Fibroblast of pulmonary artery (primary cell): Measurements from ENCODE around the gene TIAL1.

Experiments used
- DNase-seq: peaks from one replicate; pipeline ENCODE4 v3.0.0-alpha.2; 2010; ENCODE audit warnings: low read depth
- H3K4me3 ChIP-seq: replicated peaks from 2 replicates; pipeline ENCODE4 v1.5.1; 2011; ENCODE audit warnings: low read depth, mild to moderate bottlenecking, control low read depth, low read length, moderate library complexity
- TF ChIP-seq, protein P1 (sequence below): IDR thresholded peaks from 2 replicates; pipeline ENCODE4 v1.5.1; 2011; ENCODE audit warnings: mild to moderate bottlenecking, control low read depth, low read length, inconsistent platforms; ENCODE audit errors: missing control alignments

TIAL1 gene

DNA sequence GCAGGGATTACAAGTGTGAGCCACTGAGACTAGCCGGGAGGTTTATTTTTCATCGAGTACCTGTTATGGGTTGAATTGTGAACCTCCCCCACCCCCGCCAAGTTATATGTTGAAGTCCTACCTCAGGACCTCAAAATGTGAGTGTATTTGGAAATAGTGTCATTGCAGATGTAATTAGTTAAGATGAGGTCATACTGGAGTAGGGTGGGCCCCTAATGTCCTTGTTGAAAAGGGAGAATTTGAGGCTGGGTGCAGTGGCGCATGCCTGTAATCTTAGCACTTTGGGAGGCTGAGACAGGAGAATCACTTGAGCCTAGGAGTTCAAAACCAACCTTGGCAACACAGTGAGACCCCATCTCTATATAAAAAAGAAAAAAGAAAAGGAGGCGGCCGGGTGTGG is 43.6 kb upstream of the TIAL1 start:
- DNase-seq, result no peak
- H3K4me3 ChIP-seq, result no peak overlapping the region
- TF ChIP-seq, protein P1, sequence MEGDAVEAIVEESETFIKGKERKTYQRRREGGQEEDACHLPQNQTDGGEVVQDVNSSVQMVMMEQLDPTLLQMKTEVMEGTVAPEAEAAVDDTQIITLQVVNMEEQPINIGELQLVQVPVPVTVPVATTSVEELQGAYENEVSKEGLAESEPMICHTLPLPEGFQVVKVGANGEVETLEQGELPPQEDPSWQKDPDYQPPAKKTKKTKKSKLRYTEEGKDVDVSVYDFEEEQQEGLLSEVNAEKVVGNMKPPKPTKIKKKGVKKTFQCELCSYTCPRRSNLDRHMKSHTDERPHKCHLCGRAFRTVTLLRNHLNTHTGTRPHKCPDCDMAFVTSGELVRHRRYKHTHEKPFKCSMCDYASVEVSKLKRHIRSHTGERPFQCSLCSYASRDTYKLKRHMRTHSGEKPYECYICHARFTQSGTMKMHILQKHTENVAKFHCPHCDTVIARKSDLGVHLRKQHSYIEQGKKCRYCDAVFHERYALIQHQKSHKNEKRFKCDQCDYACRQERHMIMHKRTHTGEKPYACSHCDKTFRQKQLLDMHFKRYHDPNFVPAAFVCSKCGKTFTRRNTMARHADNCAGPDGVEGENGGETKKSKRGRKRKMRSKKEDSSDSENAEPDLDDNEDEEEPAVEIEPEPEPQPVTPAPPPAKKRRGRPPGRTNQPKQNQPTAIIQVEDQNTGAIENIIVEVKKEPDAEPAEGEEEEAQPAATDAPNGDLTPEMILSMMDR, result no peak

DNA sequence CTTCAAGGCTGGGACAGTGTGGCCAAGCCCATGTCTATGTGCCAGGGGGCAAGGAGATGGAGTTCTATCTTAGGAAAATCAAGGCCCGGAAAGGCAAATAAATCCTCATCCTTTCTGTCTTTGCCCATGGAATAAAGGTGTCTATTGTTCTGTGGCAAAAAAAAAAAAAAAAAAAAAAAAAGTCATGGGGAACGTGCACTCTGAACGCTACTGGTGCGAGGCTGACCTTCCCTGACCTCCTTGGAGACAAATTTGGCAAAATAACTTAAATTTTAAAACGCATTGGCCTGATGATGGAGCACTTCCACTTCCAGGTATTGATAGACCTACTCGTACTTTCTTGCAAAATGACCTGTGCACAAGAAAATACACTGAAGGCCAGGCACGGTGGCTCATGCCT is 42.2 kb upstream of the TIAL1 start:
- H3K4me3 ChIP-seq, result no peak overlapping the region
- TF ChIP-seq, protein P1, result no peak
- no peak for DNase-seq

DNA sequence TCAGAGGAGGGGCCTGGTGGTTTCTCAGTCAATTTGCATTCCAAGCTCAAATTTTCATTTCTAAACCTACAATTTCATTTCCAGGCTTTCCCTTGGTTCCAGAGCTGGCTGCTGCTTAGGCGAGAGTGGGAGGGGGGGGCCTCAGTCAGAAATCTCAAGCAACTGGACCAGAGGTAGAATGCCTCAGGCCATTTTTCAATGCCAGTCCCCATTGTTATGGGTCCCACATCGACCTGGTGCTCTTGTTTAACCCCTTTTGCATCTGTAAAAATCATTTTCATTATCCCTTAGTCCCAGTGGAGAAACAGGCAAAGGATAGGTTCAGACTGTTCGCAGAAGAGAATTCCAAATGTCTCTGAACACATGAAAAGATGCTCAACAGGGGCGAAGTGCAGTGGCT is 40.9 kb upstream of the TIAL1 start:
- DNase-seq, result no peak
- H3K4me3 ChIP-seq, result no peak overlapping the region
- TF ChIP-seq, protein P1, result no peak

DNA sequence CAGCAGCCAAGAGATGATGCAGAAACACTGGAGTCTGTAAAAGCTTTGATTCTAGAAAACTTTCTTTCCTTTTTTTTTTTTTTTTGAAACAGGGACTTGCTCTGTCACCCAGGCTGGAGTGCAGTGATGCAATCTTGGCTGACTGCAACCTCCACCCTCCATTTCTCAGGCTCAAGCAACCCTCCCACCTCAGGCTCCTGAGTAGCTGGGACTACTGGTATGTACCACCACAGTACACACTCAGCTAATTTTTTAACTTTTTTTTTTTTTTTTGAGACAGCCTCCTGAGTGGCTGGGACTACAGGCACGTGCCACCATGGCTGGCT is 37.4 kb upstream of the TIAL1 start:
- H3K4me3 ChIP-seq, result no peak overlapping the region
- DNase-seq, result peak; percentile 58
- TF ChIP-seq, protein P1, result no peak

DNA sequence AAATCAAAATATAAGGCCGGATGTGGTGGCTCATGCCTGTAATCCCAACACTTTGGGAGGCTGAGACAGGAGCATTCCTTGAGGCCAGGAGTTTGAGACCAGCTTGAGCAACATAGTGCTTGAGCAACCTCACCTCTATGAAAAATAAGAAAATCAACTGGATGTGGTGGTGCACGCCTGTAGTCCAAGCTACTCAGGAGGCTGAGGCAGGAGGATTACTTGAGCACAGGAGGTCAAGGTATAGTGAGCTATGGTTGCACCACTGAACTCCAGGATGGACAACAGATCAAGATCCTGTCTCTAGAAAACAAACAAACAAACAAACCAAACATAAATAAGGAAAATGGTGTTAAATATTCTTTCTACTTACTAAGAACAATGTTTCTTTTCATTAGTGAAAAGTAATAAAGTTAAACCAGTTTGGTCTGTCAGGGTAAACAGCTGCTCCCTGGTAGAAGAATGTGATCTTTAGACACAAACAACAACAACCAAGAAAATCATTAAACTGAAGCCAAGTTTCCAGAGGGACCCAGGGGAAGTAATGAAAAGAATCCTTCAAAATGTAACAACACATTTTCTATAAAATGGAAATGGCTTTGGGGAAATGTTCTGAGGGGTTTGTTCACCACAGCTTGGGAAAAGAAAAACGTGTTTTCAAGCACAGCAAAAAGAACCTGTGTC is 36.9 kb upstream of the TIAL1 start:
- DNase-seq, result no peak
- TF ChIP-seq, protein P1, result no peak
- no peak overlapping the region for H3K4me3 ChIP-seq

GRCh38 chr10:119630300-119630699 is 33.5 kb upstream of the TIAL1 start:
- TF ChIP-seq, protein P1, result no peak
- DNase-seq, result no peak
- H3K4me3 ChIP-seq, result no peak overlapping the region

DNA sequence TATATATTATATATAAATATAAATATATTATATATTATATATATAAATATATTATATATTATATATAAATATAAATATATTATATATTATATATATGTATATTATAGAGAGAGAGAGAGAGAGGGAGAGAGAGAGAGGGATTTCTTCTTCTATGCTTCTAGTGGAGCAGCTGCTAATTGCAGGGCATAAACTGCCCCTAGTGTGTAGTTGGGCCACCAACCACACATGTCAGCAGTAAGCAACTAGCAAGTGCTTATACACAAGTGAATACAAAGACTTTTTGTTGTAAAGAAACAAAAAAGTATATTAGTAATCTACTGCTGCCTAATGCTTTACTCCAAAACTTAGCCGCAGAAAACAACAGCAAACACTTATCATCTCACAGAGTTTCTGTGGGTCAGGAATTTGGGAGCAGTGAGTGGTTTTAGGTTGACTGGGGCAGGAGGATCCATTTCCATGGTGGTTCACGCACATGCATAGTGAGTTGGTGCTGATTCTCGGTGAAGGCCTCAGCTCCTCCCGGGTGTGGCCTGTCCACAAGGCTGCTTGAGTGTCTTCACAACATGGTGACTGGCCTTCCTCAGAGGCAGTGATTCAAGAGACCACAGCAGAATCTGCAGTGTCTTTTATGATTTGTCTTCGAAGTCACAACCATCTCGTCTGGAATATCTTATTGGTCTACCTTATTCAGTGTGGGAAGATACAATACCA is 29.0 kb upstream of the TIAL1 start:
- TF ChIP-seq, protein P1, result no peak
- H3K4me3 ChIP-seq, result no peak overlapping the region
- DNase-seq, result no peak
